GM12865 (cell line): ENCODE data around the gene ACTL7A.

Experiments
- DNase-seq: peaks from one replicate; pipeline ENCODE4 v3.0.0; 2010; ENCODE audit warnings: low read depth
- H3K4me3 ChIP-seq: 2 replicates; pipeline ENCODE4 v1.5.1; 2011; ENCODE audit warnings: mild to moderate bottlenecking, low read depth, low read length, control low read depth
- CTCF ChIP-seq: IDR thresholded peaks from 2 replicates; pipeline ENCODE4 v1.5.1; 2011; ENCODE audit warnings: low read length, control low read depth, low read depth, inconsistent platforms; ENCODE audit not compliant: insufficient read depth; ENCODE audit errors: missing control alignments

Gene ACTL7A

DNA sequence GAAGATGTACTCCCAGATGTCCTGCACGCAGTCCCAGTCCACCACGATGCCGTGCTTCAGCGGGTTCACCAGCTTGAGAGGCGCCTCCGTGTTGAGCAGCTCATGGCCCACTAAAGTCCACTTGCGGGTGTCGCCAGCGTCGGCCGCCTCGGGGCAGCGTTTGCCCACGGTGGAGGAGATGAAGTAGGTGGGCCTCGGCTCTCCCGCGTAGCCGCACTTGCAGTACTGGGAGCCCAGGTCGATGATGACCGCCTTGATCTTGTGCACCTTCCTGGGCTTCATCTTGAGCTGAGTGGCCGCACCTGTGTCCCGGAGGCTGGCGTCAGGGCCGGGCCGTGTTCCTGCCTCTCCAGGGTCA is 6.6 kb upstream of the ACTL7A start:
- no peak for TF ChIP-seq CTCF
- no peak overlapping the region for H3K4me3 ChIP-seq
- no peak for DNase-seq

- no peak for DNase-seq
- no peak for TF ChIP-seq CTCF
- no peak within 1 kb of the TSS for H3K4me3 ChIP-seq
Observed at GRCh38 chr9:108855888-108856287, 6.2 kb upstream of the ACTL7A start, which contains the start of gene ACTL7B. Gene ACTL7B, minus strand, starts transcription at chr9:108855986. Its CDS starts 56 bp downstream, at chr9:108855930.

DNA sequence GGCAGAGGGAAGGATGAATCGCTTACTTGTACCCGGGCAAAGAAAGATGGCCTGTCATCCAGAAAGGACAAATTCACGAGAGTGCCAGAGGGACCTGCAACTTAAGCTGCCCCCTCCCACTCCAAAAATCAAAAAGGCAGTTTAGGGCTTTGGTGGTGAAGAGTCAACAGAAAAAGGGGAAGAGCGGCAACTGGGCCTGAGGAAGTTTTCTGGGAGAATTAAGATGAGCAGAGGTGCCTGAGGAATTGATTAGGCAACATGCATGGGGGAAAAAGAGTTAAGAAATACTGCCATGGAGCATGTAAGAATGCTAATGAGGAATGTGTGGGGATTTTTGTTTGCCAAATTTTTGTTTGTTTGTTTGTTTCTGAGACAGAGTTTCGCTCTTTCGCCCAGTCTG is 4.5 kb upstream of the ACTL7A start:
- no peak overlapping the region for H3K4me3 ChIP-seq
- DNase-seq, result no peak
- no peak for TF ChIP-seq CTCF

GRCh38 chr9:108859459-108860114 is 2.5 kb upstream of the ACTL7A start:
- no peak overlapping the region for H3K4me3 ChIP-seq
- DNase-seq, result peak; percentile 45

GRCh38 chr9:108860354-108860753 is 1.7 kb upstream of the ACTL7A start:
- DNase-seq, result no peak

More at GRCh38 chr9:108859459-108860114, 2.5 kb upstream of the ACTL7A start:
- no peak for TF ChIP-seq CTCF

DNA sequence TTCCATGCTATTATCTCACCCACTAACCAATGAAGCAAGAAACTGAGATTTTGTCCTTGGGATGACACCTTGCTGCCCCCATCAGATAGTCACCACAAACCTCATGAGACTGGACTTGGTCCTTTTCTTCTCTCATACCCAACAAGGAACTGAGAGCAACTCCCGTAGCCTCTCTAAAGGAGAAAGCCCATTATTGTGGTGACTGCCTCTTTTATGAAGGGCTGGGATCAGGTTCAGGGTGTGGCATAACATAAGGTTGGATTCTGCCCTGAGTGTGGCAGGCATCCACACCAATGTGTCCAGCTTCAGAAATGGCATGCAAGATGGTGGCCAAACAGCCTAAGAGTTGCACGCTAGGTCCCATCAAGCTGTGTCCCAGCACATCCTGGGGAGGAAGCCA is 1.3 kb upstream of the ACTL7A start:
- DNase-seq, result no peak
- H3K4me3 ChIP-seq, result no peak overlapping the region
- no peak for TF ChIP-seq CTCF

More at GRCh38 chr9:108860354-108860753, 1.7 kb upstream of the ACTL7A start:
- no peak for TF ChIP-seq CTCF
- no peak overlapping the region for H3K4me3 ChIP-seq

- no peak overlapping the region for H3K4me3 ChIP-seq
- no peak for TF ChIP-seq CTCF
- no peak for DNase-seq
Observed at GRCh38 chr9:108861464-108861863, 602 bp upstream of the ACTL7A start.
